GM12874 (cell line): ENCODE results near the gene CARS2.

Source experiments
- TF ChIP-seq, protein P1 (sequence below): IDR thresholded peaks from 2 replicates; pipeline ENCODE4 v1.5.1; 2011; ENCODE audit warnings: low read depth, mild to moderate bottlenecking, control low read depth, low read length, moderate library complexity; ENCODE audit not compliant: insufficient read depth

CARS2 gene

GRCh38 chr13:110615322-110616102 is 90.4 kb downstream of the CARS2 start, which contains the start of gene NAXD:
Gene NAXD, plus strand, starts transcription at chr13:110615545. Its CDS starts 57 bp downstream, at chr13:110615602.
- TF ChIP-seq, protein P1, sequence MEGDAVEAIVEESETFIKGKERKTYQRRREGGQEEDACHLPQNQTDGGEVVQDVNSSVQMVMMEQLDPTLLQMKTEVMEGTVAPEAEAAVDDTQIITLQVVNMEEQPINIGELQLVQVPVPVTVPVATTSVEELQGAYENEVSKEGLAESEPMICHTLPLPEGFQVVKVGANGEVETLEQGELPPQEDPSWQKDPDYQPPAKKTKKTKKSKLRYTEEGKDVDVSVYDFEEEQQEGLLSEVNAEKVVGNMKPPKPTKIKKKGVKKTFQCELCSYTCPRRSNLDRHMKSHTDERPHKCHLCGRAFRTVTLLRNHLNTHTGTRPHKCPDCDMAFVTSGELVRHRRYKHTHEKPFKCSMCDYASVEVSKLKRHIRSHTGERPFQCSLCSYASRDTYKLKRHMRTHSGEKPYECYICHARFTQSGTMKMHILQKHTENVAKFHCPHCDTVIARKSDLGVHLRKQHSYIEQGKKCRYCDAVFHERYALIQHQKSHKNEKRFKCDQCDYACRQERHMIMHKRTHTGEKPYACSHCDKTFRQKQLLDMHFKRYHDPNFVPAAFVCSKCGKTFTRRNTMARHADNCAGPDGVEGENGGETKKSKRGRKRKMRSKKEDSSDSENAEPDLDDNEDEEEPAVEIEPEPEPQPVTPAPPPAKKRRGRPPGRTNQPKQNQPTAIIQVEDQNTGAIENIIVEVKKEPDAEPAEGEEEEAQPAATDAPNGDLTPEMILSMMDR = no peak

DNA sequence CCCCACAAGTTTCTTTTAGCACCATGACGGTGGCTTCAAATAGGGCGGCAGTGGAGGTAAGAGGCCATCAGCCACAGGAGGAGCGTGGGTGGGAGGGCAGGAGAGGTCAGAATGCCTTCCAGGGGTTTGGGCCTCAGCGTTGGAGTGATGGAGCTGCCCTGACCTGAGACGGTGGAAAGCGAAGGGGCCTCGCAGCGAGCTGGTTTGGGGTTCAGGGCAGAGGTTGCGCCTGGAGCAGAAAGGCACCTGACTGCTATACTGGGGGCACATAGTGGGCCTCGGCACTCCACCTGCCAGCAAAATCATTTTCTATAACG is 91.0 kb downstream of the CARS2 start:
- TF ChIP-seq, protein P1 = no peak

DNA sequence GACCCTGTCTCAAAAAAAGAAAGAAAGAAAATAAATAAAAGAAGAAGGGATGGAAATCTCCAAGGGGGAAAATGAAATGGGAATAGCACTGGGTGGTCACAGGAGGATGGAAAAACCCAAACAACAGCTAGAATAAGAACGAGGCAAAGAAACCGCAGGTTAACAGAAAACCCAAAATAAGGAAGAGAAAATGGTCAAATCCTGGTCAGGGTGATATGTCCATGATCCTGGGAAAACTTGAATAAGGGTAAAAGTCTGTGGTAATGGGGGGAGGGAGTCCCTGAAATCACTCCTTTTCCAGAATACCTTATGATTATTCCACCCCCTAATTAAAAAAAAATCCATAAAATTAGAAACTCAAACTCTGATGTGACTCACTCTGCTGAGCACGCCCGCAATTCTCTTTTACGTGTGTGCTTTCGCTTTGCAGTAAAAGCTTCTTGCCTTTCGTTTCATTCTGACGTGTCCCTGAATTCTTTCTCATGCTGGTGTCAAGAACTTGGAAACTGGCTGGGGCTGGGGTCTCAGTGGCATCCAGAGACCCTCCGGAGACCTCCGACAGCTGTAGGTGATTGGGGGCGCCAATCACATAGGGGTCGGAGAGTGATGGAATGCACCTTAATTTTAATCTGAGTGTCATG is 94.8 kb downstream of the CARS2 start:
- TF ChIP-seq, protein P1 = no peak

DNA sequence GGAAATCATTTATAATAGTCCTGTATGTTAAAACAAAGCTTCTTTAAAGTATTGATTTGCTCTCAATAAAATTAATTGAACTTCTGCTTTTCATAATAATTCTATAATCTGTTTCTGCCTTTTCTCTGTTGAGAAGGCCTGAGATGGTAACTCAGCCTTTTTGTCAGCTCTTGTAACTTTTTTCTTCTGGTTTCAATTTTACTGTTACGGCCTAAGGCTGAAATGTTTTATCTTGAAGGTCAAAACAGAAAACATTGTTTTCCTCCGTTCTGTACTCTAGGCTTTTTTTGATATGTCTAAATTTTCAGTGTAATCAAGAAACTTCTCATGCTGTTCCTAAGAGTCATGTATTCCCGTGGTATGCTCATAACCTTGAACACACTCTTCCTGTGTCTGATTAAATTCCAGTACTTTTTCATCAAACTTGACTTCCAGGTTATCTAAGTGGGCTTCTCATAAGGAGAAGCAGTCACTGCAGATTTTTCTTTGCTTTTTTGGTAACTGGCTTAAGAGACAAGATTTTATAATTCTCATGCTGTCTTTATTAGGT is 98.2 kb downstream of the CARS2 start:
- TF ChIP-seq, protein P1 = no peak

DNA sequence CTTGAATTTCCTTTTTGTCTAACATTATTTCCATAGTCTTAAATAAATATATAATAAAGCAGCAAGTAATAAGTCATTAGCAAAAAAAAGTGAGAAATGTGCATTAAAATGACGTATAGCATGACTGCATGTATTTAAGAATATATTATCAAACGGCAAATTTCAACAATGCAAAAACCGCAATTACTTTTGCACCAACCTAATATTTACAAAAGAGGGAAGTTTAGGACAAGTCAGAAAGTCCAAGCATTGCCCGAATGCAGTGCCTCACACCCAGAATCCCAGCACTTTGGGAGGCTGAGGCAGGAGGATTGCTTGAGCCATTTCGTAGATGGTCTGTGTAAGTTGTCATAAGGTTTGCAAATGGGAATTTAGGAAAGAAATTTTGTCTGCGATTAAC is 100.8 kb downstream of the CARS2 start:
- TF ChIP-seq, protein P1 = no peak

GRCh38 chr13:110600980-110601379 is 104.9 kb downstream of the CARS2 start:
- TF ChIP-seq, protein P1 = no peak

GRCh38 chr13:110600261-110600819 is 105.6 kb downstream of the CARS2 start:
- TF ChIP-seq, protein P1 = no peak
